WTC11 (cell line): Measurements from ENCODE around the gene BLCAP.
"Not testable (repeated sequence)": the region's sequence is repeated elsewhere in the genome, so short reads cannot be mapped to it uniquely, and the experiment has no call there.

Source experiments
- ATF1 ChIP-seq: sonication (generic); formaldehyde crosslinking; IDR thresholded peaks from 2 replicates; pipeline ENCODE4 v1.8.1; 2023; ENCODE audit warnings: mild to moderate bottlenecking, moderate library complexity, missing genetic modification reagents
- CTCF ChIP-seq: fragments of 200-600 bp; IDR thresholded peaks from 2 replicates; pipeline ENCODE4 v1.8.0; 2022; ENCODE audit warnings: antibody characterized with exemption
- MAX ChIP-seq: sonication (generic); formaldehyde crosslinking; IDR thresholded peaks from 2 replicates; pipeline ENCODE4 v1.8.0; 2022; ENCODE audit warnings: mild to moderate bottlenecking, missing genetic modification reagents
- NFYB ChIP-seq: sonication (generic); formaldehyde crosslinking; conservative IDR thresholded peaks from 2 replicates; pipeline ENCODE4 v1.8.0; 2022; ENCODE audit warnings: low read depth, missing genetic modification reagents
- NR2C2 ChIP-seq: sonication (generic); formaldehyde crosslinking; IDR thresholded peaks from 2 replicates; pipeline ENCODE4 v1.8.0; 2022; ENCODE audit warnings: mild to moderate bottlenecking, missing genetic modification reagents
- RELA ChIP-seq: sonication (generic); formaldehyde crosslinking; IDR thresholded peaks from 2 replicates; pipeline ENCODE4 v1.8.1; 2022; ENCODE audit warnings: missing genetic modification reagents, mild to moderate bottlenecking, borderline replicate concordance
- USF2 ChIP-seq: sonication (generic); formaldehyde crosslinking; IDR thresholded peaks from 2 replicates; pipeline ENCODE4 v1.8.1; 2023; ENCODE audit warnings: mild to moderate bottlenecking, missing genetic modification reagents, moderate library complexity
- TF ChIP-seq, protein P1 (sequence below): fragments of 250-450 bp; sonication (Bioruptor Pico); conservative IDR thresholded peaks from 2 replicates; pipeline ENCODE4 v1.9.0; 2021; ENCODE audit warnings: mild to moderate bottlenecking
- TF ChIP-seq, protein P2 (sequence below): sonication (generic); formaldehyde crosslinking; IDR thresholded peaks from 2 replicates; pipeline ENCODE4 v1.8.1; 2023; ENCODE audit warnings: mild to moderate bottlenecking, moderate library complexity, missing genetic modification reagents

- TF ChIP-seq CTCF; NR2C2 (CRISPR knock-in tag); NFYB (CRISPR knock-in tag); ATF1 (CRISPR knock-in tag); MAX; USF2 (CRISPR knock-in tag); RELA (CRISPR knock-in tag): not testable (repeated sequence)
- TF ChIP-seq, protein P1, sequence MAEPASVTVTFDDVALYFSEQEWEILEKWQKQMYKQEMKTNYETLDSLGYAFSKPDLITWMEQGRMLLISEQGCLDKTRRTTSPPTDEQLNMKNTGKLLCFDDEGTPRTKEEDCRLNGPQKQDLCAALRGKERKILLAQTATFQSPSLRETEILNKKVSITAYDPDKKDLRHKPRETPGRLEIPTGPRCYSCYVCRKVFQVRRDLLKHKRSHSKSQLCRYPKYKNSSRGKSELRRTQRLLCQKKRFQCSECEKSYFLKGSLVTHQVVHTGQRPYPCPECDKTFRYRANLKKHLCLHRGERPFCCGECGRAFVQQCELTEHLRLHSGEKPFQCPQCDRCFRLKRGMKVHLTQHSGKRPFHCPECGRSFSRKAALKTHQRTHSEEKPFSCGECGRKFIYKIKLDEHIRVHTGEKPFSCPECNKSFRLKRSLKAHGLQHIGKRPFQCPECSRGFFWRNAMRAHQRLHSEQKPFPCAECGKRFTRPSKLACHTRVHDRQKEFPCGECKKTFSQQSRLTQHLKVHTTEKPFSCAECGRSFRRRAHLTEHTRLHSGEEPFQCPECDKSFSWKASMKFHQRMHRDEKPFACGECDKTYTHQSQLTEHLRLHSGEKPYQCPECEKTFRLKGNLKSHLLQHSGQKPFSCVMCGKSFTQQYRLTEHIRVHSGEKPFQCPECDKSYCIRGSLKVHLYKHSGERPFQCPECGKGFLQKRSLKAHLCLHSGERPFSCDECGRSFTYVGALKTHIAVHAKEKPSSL = not testable (repeated sequence)
- TF ChIP-seq, protein P2, sequence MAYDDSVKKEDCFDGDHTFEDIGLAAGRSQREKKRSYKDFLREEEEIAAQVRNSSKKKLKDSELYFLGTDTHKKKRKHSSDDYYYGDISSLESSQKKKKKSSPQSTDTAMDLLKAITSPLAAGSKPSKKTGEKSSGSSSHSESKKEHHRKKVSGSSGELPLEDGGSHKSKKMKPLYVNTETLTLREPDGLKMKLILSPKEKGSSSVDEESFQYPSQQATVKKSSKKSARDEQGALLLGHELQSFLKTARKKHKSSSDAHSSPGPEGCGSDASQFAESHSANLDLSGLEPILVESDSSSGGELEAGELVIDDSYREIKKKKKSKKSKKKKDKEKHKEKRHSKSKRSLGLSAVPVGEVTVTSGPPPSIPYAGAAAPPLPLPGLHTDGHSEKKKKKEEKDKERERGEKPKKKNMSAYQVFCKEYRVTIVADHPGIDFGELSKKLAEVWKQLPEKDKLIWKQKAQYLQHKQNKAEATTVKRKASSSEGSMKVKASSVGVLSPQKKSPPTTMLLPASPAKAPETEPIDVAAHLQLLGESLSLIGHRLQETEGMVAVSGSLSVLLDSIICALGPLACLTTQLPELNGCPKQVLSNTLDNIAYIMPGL = not testable (repeated sequence)
These were observed 55.2 kb downstream of the BLCAP start for GRCh38 chr20:37472435-37472834.
